Kidney (tissue), 2 donors: ENCODE results near the gene ARL1. TPM values are rescaled to one million over a fixed set of nuclear protein-coding genes. Genes with fewer than 3 reads are reported as not detected.

Experiments used
- polyA plus RNA-seq: library from polyadenylated mRNA; stranded (reverse); fragments of 350-450 nt; fragmentation: Illumina TruSeq; extraction: RNeasy Lipid Tissue Mini Kit (QIAGEN cat#74804); gene quantifications from one replicate; pipeline ENCODE4 v1.2.3, GENCODE V29; 2014; ENCODE audit warnings: low read depth, low replicate concordance; ENCODE audit not compliant: insufficient read depth
- total RNA-seq: library from RNA; stranded (reverse); fragmentation: NEBNext Ultra II Directional; extraction: Animal tissue kit (Norgen Biotek cat#: 25700); gene quantifications from one replicate; pipeline ENCODE4 v1.2.1, GENCODE V29; 2021
- donor health status: DM: yes; HTN: yes; CAD: no.

The ARL1 gene
- total and polyA plus RNA-seq, 2 donors from 2014 or later: 84.9 to 100 TPM

Other genes starting within 250 kb of the ARL1 start
- 1.6 TPM for gene SLC5A8, start 197.5 kb downstream of the ARL1 start, total RNA-seq
- gene SLC5A8, start 197.5 kb downstream of the ARL1 start, polyA plus RNA-seq: 2.7 TPM
- 15.5 TPM for gene UTP20, start 127.7 kb downstream of the ARL1 start, total RNA-seq
- 2.5 TPM for gene UTP20, start 127.7 kb downstream of the ARL1 start, polyA plus RNA-seq
- gene SPIC, start 67.6 kb upstream of the ARL1 start, total RNA-seq: 0.44 TPM
- gene SPIC, start 67.6 kb upstream of the ARL1 start, polyA plus RNA-seq: not detected
- not detected for gene MYBPC1, start 187.2 kb upstream of the ARL1 start, total RNA-seq
- not detected for gene MYBPC1, start 187.2 kb upstream of the ARL1 start, polyA plus RNA-seq